PFSK-1 (cell line): ENCODE data around the gene UMPS.

Experiments
- POLR2AphosphoS5 ChIP-seq: IDR thresholded peaks from 2 replicates; pipeline ENCODE4 v1.6.1; 2012; ENCODE audit warnings: low read depth, mild to moderate bottlenecking, control low read depth, low read length, moderate library complexity
- REST ChIP-seq, 2 experiments: IDR thresholded peaks; 2 replicates each; pipeline versions ENCODE4 v1.6.1 to v1.8.0; 2011 to 2012; ENCODE audit warnings: low read depth in 2 of 2, low read length in 2 of 2, control low read depth in 1 of 2, inconsistent platforms in 1 of 2, mild to moderate bottlenecking in 1 of 2, moderate library complexity in 1 of 2; ENCODE audit not compliant: insufficient read depth in 1 of 2
- SIN3A ChIP-seq: IDR thresholded peaks from 2 replicates; pipeline ENCODE4 v1.6.1; 2012; ENCODE audit warnings: mild to moderate bottlenecking, low read length, moderate library complexity, borderline replicate concordance; ENCODE audit not compliant: insufficient read depth
- TAF1 ChIP-seq: IDR thresholded peaks from 2 replicates; pipeline ENCODE4 v1.6.1; 2012; ENCODE audit warnings: low read length, control low read depth, borderline replicate concordance; ENCODE audit not compliant: insufficient read depth

GRCh38 chr3:124779751-124780191 lies 49.5 kb downstream of the UMPS start:
- no peak for TF ChIP-seq SIN3A
- TF ChIP-seq REST (IDR thresholded peaks at IDR 0.05; ENCODE audit: insufficient read depth in 1 of 2, low read depth in 2 of 2, low read length in 2 of 2), result no peak
- no peak for TF ChIP-seq POLR2AphosphoS5
- no peak for TF ChIP-seq TAF1
